GM20000 (cell line): ENCODE results near the gene KLK1.

Experiments used
- DNase-seq: peaks from one replicate; pipeline ENCODE4 v3.0.0; 2012; ENCODE audit warnings: low spot score
- CTCF ChIP-seq: IDR thresholded peaks from 2 replicates; pipeline ENCODE4 v1.5.1; 2012; ENCODE audit warnings: mild to moderate bottlenecking, control low read depth; ENCODE audit errors: extremely low read depth, missing control alignments

Gene KLK1

GRCh38 chr19:50835785-50836542, 12.4 kb upstream of the KLK1 start:
- DNase-seq, result peak; percentile 93
- TF ChIP-seq CTCF, result no peak

GRCh38 chr19:50835103-50835784, 11.7 kb upstream of the KLK1 start:
- DNase-seq, result no peak
- TF ChIP-seq CTCF, result no peak

- no peak for TF ChIP-seq CTCF
- no peak for DNase-seq
Observed at GRCh38 chr19:50833802-50834167, 10.2 kb upstream of the KLK1 start.

- TF ChIP-seq CTCF, result no peak
- DNase-seq, result no peak
Observed at GRCh38 chr19:50833117-50833801, 9.7 kb upstream of the KLK1 start, which contains the start of gene KLK15. TSS of gene KLK15 (minus strand) at chr19:50833574. CDS start at chr19:50831492, 2,082 bp downstream.

GRCh38 chr19:50832666-50833065, 9.1 kb upstream of the KLK1 start:
- no peak for DNase-seq

GRCh38 chr19:50831026-50831396, 7.4 kb upstream of the KLK1 start:
- no peak for TF ChIP-seq CTCF
- no peak for DNase-seq

More at GRCh38 chr19:50832666-50833065, 9.1 kb upstream of the KLK1 start:
- no peak for TF ChIP-seq CTCF
